Ascending aorta (tissue), 2 donors: ENCODE measurements around the gene PROSER2. TPM values are rescaled to one million over a fixed set of nuclear protein-coding genes. Genes with fewer than 3 reads are reported as not detected.

Experiments used
- DNase-seq, 2 donors: peaks; one replicate each; pipeline ENCODE4 v3.0.0-alpha.2; 2019; ENCODE audit warnings: low spot score in 2 of 2
- H3K27ac ChIP-seq, 2 donors: fragments of 200-600 bp; sonication (generic); one replicate each; pipeline ENCODE4 v1.5.1; 2016 to 2017; ENCODE audit warnings: mild to moderate bottlenecking in 1 of 2
- H3K27me3 ChIP-seq: fragments of 200-600 bp; sonication (generic); one replicate; pipeline ENCODE4 v1.5.1; 2017
- H3K36me3 ChIP-seq, 2 donors: fragments of 200-600 bp; sonication (generic); one replicate each; pipeline ENCODE4 v1.5.1; 2016
- H3K4me1 ChIP-seq, 2 donors: fragments of 200-600 bp; sonication (generic); one replicate each; pipeline ENCODE4 v1.5.1; 2016 to 2017; ENCODE audit warnings: mild to moderate bottlenecking in 1 of 2
- H3K4me3 ChIP-seq, 2 donors: fragments of 200-600 bp; sonication (generic); one replicate each; pipeline ENCODE4 v1.5.1; 2016 to 2017; ENCODE audit warnings: mild to moderate bottlenecking in 1 of 2
- H3K9me3 ChIP-seq, 2 donors: fragments of 200-600 bp; sonication (generic); one replicate each; pipeline ENCODE4 v1.5.1; 2016
- CTCF ChIP-seq, 3 experiments: fragments of 200-600 bp in 2 of 3; fragments of 450-650 bp in 1 of 3; sonication (generic) in 2 of 3; IDR thresholded peaks; one replicate each; pipeline ENCODE4 v1.5.1; 2016 to 2019; ENCODE audit warnings: antibody characterized with exemption in 3 of 3, mild to moderate bottlenecking in 1 of 3, moderate library complexity in 1 of 3
- intact Hi-C: fragments of 100-400 bp; cut with DNase I; formaldehyde crosslinking; loops from one replicate; pipeline ENCODE4 v1.15.1; 2023
- total RNA-seq: library from RNA; depleted of rRNA; stranded (reverse); fragments of >200 nt; gene quantifications from one replicate; pipeline ENCODE4 v1.1.0, GENCODE V29; 2016

The PROSER2 gene
- total RNA-seq, 1 donor from 2014 or later: 4.8 TPM

- H3K36me3 ChIP-seq: no peaks in the 10 kb centered on the region
Observed at GRCh38 chr10:11899067-11899876, 76.1 kb downstream of the PROSER2 start.

GRCh38 chr10:11901036-11901301 is 77.8 kb downstream of the PROSER2 start:
- no peaks in the 10 kb centered on the region for H3K4me1 ChIP-seq
- H3K36me3 ChIP-seq: no peaks in the 10 kb centered on the region
- intact Hi-C loops: no loop called here
- H3K9me3 ChIP-seq: no peaks in the 10 kb centered on the region
- DNase-seq: no peak
- H3K27ac ChIP-seq: no peak overlapping the region
- no peak for TF ChIP-seq CTCF (IDR thresholded peaks at IDR 0.05)
- H3K4me3 ChIP-seq: no peak overlapping the region
- no peaks in the 10 kb centered on the region for H3K27me3 ChIP-seq

More at GRCh38 chr10:11899067-11899876, 76.1 kb downstream of the PROSER2 start:
- Histone ChIP-seq H3K4me3 (no peak overlapping the region), H3K27me3 (no peaks in the 10 kb centered on the region), H3K4me1 (no peaks in the 10 kb centered on the region), H3K9me3 (no peaks in the 10 kb centered on the region), H3K27ac (no peak overlapping the region)
- DNase-seq: no peak
- TF ChIP-seq CTCF (IDR thresholded peaks at IDR 0.05): no peak
- intact Hi-C loops: no loop called here

- no peaks in the 10 kb centered on the region for H3K4me1 ChIP-seq
Observed at GRCh38 chr10:11901454-11901832, 78.3 kb downstream of the PROSER2 start.

GRCh38 chr10:11901833-11902475 is 78.8 kb downstream of the PROSER2 start:
- H3K4me1 ChIP-seq: no peaks in the 10 kb centered on the region
- no peak for TF ChIP-seq CTCF (IDR thresholded peaks at IDR 0.05)
- H3K9me3 ChIP-seq: no peaks in the 10 kb centered on the region
- H3K36me3 ChIP-seq: no peaks in the 10 kb centered on the region
- H3K27ac ChIP-seq: no peak overlapping the region
- no peak for DNase-seq
- intact Hi-C loops: no loop called here
- no peak overlapping the region for H3K4me3 ChIP-seq
- H3K27me3 ChIP-seq: no peaks in the 10 kb centered on the region

More at GRCh38 chr10:11901454-11901832, 78.3 kb downstream of the PROSER2 start:
- intact Hi-C loops: no loop called here
- DNase-seq: no peak
- H3K27ac ChIP-seq: no peak overlapping the region
- no peak for TF ChIP-seq CTCF (IDR thresholded peaks at IDR 0.05)
- H3K27me3 ChIP-seq: no peaks in the 10 kb centered on the region
- H3K36me3 ChIP-seq: no peaks in the 10 kb centered on the region
- H3K4me3 ChIP-seq: no peak overlapping the region
- no peaks in the 10 kb centered on the region for H3K9me3 ChIP-seq

- intact Hi-C loops: no loop called here
- no peaks in the 10 kb centered on the region for H3K27me3 ChIP-seq
- H3K4me3 ChIP-seq: no peak overlapping the region
- DNase-seq: no peak
- TF ChIP-seq CTCF (IDR thresholded peaks at IDR 0.05): no peak
- H3K27ac ChIP-seq: no peak overlapping the region
- no peaks in the 10 kb centered on the region for H3K4me1 ChIP-seq
- H3K9me3 ChIP-seq: no peaks in the 10 kb centered on the region
- no peaks in the 10 kb centered on the region for H3K36me3 ChIP-seq
Observed at GRCh38 chr10:11902646-11903045, 79.5 kb downstream of the PROSER2 start.
